HG02678 (cell line): ENCODE results near the gene MDM1.

Source experiments
- ATAC-seq: cut with Tn5 transposase; IDR thresholded peaks from one replicate; pipeline ENCODE4 v1.9.1; 2021; ENCODE audit warnings: mild to moderate bottlenecking, moderate library complexity; ENCODE audit not compliant: unreplicated experiment

The MDM1 gene

DNA sequence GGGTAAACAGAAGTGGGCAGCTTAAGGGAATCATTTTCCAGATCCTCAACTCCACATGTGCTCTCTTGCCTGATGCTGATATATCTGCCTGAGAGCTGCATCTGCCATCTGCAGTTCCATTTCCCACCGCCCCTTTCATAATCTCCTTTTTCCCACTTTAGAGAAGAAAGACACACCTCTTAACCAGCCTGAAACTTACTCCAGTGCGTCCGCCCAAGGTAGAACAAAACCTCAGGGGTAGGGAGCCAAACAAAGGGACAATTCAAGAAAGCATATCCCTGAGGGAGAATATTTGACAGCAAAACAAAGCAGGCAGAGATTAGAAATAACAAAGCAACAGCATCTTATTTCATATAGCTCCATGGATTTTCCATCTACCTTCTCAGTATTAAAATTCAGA, 4.3 kb downstream of the MDM1 start:
- no peak for ATAC-seq

DNA sequence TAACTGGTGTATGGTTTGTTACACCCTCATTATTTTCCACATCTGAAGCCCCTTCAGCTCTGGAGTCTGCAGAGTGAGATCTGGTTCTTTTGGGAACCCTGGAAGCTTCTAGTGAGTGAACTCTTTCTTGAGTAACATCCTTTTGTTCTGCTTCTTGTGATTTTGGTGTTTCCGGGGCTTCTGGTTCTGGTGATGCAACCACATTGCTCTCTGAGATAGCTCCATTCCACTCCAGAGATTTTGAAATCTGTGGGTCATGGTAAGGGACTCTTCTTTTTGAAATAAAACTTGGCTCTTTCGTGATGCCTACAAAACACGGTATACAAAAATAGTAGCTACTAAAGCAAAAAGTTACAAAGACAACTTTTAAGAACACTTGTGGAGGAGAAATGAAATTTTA, 5.4 kb downstream of the MDM1 start:
- no peak for ATAC-seq

DNA sequence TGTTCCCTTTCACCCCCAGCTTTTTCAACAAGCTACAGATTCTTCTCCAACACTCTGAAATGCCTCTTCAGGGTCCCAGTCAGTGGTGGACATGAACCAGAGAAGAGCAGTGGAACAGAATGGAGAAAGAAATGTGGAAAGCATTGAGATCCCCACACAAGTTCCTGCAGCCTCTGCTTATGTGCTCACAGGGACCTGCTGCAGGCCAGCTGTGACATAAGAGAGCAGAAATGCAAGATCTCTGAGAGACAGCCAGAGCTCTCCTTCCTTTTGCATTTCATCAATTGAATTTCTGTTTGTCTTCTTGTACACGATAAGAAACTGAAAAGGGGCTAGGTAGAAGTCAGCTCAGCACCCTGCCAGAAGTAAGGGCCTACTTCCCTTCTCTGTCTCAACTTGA, 6.2 kb downstream of the MDM1 start:
- no peak for ATAC-seq

DNA sequence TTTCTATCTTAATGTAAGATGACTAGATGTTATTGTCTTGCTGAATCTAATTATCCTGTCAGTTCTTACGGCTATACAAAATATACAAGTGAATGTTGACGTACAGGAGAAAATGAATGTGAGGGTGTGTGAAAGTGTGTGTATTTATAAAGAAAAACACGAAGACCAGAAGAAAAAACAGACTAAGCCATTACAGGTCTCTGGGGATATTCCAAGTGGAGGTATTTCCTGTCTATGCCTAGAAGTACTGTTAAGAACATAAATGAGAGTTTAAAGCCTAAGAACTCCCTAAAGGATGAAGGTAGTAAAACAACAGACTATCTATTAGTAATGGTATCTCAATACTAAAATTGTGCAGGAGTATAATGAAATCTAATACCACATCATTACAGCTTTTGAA, 7.6 kb downstream of the MDM1 start:
- ATAC-seq, result no peak

DNA sequence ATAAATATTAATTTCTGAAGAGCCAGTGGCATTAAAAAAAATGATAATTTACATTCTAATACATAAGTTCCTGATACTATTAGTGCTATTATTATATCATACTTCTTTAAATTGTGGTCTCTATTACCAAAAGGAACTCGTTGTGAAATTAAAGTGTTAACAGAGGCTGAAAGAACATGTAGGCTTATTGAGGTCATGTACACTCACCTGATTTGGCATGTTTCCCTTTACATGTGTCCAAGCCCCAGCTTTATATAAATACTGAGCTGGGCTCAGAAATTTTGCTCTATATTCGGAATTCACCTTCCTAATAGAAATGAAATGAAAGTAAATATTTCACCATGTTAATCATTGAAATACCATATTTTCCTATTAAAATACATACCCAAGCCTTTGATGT, 11.0 kb downstream of the MDM1 start:
- ATAC-seq, result no peak

DNA sequence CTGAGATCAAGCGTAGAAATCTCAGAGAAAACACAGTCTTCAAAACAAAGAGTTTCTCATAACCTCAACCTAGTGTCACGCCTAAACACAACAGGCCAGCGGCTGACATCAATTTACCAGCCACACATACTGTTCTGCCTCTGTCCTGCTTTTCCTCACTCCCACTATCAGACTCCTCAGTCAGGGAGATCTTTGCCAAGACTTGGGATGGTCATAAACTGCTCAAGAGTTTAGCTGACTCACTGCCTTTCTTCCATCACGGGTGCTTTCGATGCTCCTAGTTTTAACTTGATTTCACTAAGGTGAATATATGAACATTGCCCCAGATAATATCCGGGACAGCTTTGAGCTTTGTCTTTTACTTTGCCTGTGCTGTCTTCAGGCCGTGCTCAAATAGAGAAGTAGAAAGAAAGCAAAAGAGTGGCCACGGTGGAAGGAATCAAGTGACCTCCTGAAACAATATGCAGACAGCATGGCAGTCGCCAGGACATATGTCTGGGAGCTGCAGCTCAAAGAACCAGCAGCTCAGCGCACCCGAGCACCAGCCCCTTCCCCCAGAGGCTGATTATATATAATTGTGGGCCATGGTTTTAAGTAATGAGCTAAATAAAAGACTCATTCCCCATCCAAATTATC, 12.1 kb downstream of the MDM1 start:
- ATAC-seq, result no peak

DNA sequence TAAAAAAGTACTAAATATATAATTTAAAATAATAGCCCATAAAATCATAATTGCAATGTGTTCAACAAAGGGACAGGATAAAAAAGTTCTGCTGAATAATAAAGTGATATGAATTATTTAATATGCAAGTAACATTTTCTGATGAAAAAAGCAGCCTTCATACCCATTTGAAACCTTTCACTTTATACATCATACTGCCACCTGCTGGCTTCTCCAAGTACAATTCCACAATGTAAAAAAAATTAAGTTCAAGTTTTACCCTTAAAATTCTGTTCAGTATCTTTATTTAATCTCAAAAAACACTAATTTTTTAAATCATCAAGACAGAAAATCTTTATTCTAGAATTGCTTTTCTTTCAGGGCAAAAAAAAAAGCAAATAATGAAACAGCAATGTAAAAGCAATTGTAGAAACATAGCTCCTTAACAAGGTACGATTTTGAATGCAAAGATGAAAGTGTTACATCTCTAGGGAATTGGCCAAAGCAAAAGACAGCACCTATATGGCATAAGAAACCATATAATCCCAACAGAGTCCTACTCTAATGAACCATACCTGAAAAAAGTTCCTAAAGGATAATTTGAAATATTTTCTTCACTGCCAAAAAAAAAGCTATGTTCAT, 15.0 kb downstream of the MDM1 start:
- no peak for ATAC-seq

DNA sequence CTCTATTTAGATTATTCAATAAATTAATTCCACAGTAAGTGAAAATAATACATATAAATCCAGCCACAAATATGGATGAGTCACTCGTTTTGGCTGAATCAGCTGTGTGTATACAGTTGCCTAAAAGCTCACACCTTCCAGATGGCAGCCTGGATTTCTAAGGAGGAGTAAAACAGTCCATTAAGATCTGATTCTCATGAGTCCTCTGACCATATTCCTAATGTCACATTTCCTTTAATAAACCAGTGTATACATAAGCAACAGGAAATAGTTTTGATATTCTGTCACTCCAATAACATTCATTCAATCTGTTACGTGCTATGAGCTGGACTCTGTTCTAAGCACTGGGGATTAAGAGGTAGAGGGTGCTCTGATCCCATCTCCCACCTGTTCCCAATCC, 21.8 kb downstream of the MDM1 start:
- ATAC-seq, result no peak

DNA sequence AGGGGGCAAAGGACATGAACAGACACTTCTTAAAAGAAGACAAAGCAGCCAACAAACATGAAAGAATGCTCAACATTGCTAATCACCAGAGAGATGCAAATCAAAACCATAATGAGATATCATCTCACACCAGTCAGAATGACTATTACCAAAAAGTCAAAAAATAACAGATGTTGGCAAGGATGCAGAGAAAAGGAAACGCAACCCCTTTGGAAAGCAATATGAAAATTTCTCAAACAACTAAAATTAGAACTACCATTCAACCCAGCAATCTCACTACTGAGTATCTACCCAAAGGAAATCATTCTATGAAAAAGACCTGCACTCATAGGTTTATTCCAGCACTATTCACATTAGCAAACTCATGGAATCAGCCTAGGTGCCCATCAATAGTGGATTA, 25.6 kb downstream of the MDM1 start:
- no peak for ATAC-seq

DNA sequence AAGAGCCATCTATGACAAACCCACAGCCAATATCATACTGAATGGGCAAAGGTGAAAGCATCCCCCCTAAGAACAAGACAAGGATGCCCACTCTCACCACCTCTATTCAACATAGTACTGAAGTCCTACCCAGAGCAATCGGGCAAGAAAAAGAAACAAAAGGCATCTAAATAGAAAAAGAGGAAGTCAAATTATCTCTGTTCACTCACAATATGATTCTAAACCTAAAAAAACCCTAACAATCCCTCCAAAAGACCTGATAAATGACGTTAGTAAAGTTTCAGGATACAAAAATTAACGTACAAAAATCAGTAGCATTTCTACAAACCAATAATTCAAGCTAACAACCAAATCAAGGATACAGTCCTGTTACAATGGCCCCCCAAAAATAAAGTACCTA, 26.9 kb downstream of the MDM1 start:
- ATAC-seq, result no peak

DNA sequence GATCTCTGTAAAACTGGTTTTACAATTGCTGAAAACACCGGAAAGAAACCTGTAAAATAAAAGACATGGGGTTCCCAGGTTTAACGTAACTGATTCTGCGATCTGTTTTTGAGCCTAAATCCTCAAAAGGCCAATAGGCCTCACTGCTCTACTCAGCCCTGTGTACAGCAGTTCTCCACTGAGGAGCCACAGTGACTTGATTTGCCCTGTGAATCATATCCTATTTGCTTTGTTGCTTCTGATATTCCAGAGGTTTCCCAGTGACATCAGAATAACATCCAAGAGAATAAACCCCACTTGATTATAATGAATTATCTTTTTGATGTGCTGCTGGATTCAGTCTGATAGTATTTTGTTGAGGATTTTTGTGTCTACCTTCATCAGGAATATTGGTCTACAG, 27.5 kb downstream of the MDM1 start:
- ATAC-seq, result no peak

DNA sequence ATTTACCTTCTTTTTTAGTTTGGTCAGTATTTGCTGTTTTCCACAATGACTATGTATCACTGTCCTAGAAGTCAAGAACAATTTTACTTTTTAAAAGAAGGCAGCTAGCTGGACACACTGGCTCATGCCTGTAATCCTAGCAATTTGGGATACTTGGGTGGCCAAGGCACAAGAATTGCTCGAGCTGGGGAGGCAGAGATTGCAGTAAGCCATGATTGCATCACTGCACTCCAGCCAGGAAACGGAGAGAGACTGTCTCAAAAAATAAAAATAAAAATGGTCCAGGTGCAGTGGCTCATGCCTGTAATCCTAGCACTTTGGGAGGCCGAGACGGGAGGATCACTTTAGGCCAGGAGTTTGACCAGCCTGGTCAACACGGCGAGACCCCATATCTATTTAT, 28.3 kb downstream of the MDM1 start:
- ATAC-seq, result no peak

DNA sequence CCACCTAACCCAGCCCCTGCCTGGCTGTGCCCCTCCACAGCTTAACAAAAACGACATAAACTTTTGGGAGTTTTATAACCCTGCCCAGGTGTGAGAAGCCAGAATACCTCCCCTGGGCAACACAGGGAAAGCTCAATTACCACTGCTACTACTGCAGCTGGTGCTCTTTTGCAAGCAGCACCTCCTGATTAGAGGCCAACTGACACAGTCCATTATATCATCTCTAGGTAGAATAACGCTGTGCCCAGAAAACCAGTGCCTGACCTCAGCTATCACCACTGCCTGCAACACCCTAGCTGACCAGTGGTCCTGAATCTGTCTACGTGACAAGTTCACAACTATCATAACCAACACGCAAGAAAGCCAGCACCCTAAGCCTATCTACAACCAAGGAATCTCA, 34.2 kb downstream of the MDM1 start:
- no peak for ATAC-seq

DNA sequence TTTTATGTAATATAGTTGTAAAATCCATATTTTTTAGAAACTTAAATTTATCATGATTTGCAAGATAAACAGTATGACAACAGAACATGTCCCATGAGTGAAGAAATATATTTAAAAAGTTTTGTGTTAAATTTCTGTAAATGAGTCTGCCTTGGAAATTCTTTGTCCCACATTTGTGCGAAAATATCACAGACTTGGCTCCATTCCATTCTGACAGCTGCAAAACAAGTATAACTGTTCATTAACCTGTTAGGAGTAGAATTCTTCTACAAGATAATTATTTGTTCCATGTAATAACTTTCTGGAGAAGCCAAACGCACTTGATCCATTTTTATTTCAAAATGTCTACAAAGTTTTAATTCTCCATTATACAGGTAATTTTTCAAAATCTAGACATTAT, 37.9 kb downstream of the MDM1 start:
- ATAC-seq, result no peak

DNA sequence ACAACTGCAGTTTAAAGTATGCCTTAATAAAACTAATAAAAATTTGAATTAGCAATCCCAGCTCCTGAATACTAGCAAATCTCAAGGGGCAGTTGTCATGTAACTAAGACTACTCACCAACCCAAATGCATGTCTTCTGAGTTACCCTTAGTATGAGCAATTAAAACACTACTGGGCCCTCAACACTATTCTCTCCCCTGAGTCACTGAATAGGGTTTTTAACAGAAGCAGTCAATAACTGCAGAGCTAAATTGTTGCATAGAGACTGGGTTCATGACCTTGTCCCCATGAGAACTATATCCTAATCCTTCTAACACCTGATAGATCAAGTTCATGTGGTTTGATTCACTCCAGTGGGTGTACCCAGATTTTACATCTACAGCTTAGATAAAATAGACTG, 38.8 kb downstream of the MDM1 start:
- no peak for ATAC-seq

DNA sequence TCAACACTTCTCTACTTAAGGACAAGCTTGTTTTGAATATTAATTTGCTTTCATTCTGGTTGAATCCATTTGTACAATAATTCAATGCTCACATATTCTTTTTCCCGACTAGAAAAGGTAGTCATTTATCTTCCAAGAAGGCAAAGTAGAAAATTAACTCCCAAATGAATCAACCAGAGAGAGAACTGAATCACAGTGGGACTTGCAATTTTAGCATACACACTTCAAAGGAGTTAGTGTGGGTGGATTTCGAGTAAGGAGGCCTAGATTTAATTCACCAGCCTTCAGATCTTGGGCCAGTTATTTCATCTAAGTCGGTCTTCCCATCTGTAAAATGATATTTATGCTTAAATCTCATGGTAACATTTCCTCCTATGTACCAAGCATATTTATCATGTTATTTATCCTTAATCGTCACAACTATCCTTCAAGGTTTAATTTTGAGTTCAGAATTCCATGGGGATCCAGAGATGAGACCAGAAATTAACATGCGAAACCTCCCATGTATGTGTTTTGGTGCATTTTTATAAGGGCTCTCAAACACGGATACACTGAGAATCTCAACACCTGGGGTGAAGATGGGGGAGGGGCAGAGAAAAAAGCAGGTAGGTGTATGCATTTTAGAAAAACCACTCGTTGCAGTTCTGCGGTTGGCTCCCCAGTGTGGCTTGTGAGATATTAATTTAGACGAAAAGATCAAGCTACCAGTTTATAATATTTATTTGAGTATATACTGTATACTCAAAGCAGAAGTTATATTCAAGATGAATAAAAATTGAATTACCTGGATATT, 39.8 kb downstream of the MDM1 start:
- no peak for ATAC-seq

DNA sequence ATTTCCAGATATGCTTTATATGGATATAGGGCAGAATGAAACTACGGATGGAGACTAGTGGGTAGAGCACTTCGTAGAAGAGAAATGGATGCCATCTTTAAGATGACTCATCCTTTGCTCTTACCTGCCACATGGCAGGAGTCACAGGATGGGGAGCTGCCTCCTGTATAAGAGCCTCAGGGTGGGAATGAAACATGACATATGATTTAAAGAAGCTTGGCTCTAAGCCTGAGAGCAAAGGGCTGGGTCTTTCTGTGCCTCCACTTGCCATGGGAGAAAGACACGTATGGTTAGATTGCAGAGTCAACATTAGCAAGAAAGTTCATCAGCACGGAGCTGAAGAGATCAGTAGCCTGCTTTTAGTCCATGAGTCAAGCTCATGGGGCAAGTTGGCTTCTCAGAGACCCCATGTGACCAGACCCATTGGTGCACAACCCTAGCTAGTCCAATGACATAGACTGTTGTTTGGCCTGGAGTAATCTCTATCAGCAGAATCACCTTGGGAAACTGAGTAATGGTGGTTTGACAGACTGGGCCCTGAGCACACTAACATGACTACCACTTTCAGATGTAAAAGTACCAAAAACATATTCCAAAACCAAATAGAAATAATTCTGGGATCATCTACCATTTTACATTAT, 40.6 kb downstream of the MDM1 start:
- no peak for ATAC-seq

DNA sequence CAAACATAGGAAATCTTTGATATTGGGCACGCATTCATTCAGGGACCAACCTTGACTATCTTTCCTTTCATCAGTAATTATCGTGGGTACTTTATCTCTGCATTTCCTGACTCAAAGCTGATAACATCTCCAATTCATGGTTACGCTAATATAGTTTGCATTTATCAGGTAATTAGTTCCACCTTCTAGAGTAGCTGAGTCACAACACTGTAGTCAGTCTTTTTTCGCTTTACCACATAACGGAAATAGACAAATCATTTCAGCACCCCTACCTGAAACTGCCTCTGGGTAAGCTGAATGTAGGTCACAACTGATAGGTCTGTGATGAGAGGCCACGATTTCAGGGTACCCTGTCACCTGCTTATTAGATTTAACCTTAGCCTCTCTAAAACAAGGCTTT, 42.0 kb downstream of the MDM1 start:
- peak; percentile 100 for ATAC-seq

DNA sequence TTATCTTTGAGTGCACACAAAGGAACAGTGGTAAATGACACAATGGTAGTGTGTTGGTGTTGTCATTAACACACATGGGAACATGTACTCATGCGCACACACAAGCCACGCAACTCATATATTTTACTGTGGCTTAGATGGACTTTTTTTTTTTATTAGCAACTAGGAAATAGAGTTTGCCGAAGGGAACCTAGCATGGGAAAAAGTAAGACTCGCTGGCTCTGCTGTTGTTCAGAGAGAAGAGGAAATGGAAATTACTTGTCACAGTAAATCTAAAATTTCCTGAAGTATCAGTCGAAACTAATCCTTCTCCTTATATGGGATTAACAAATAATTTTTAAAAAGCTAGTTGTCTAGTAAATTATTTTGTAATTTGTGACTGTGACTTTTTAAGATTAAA, 45.1 kb downstream of the MDM1 start:
- ATAC-seq, result no peak

DNA sequence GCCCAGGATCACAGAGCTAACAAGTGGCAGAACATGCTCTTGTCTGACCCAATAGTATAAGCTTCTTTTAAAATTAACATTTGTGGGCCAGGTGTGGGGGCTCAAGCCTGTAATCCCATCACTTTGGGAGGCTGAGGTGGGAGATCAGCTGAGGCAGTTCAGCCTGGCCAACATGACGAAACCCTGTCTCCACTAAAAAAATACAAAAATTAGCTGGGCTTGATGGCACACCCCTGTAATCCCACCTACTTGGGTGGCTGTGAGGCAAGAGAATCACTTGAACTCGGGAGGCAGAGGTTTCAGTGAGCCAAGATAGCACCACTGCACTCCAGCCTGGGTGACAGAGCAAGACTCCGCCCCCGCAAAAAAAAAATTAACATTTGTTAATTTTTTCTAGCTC, 45.8 kb downstream of the MDM1 start:
- ATAC-seq, result no peak

DNA sequence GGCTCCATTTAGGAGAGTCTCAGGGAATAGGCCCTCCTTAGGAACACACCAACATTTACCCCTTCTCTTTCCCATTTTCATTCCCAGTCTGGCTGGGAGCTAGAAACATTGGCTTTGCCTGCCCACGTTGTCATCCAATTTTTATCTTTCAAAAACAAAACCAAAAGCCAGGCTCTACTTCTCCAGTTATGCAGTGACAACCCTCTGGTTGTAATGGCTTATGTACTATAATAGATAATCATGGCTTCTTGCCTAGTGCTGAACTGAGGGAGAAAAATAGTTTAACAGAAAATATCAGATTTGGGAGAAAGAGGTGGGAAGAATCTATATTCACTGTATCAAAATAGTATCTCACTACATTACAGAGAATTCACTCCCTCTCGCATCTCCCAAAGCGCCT, 46.6 kb downstream of the MDM1 start:
- no peak for ATAC-seq
